K562 (cell line): ENCODE data around the gene FOXO3. TPM values are rescaled to one million over a fixed set of nuclear protein-coding genes. Genes with fewer than 3 reads are reported as not detected.

Experiments
- ATAC-seq: fragments of 200-7000 bp; cut with Tn5 transposase; 3 replicates; pipeline ENCODE4 v1.9.1; 2020; ENCODE audit warnings: moderate library complexity
- BruUV-seq: library from RNA; stranded (reverse); fragments of 400-500 nt; replicated peaks from 2 replicates; lab custom pipeline; 2021; lab: Mats Ljungman, UMichigan
- CTCF ChIA-PET: fragments of 300-600 bp; formaldehyde crosslinking; extraction: SDS; loops from one replicate; lab custom pipeline; 2021; ENCODE audit warnings: low intra/inter-chr PET ratio; lab: Yijun Ruan, JAX
- POLR2A ChIA-PET: fragments of 300-600, 350-650 bp; sonication (Branson Sonifier 250); formaldehyde crosslinking; extraction: SDS; loops from one replicate; lab custom pipeline; 2021; ENCODE audit warnings: antibody characterized with exemption, inconsistent platforms; lab: Yijun Ruan, JAX
- DNase-seq, 4 experiments: peaks; one replicate each; pipeline versions ENCODE4 v3.0.0 to v3.0.0-alpha.2; 2011 to 2018; ENCODE audit warnings: low spot score in 3 of 4, mixed read lengths in 3 of 4; ENCODE audit errors: extremely low read depth in 1 of 4
- FAIRE-seq: peaks from 2 replicates; lab custom pipeline; 2011; peaks lifted over from hg19 to GRCh38; lab: Jason Lieb, UNC
- H2AFZ ChIP-seq: 2 replicates; pipeline ENCODE4 v1.6.0; 2011; ENCODE audit warnings: low read depth, low read length, control low read depth, inconsistent platforms
- H3K27ac ChIP-seq: fragments of 200-600 bp; 3 replicates; pipeline ENCODE4 v1.8.0; 2011; ENCODE audit warnings: low read depth, mild to moderate bottlenecking, control low read depth, inconsistent platforms, low read length, moderate library complexity, mixed read lengths; ENCODE audit errors: extremely low read depth
- H3K27me3 ChIP-seq, 2 experiments: fragments of 300-600 bp in 1 of 2; 2 replicates in 1 of 2; 3 replicates in 1 of 2; pipeline versions ENCODE4 v1.6.0 to v1.8.0; 2011; ENCODE audit warnings: inconsistent platforms in 2 of 2, low read length in 2 of 2, mild to moderate bottlenecking in 1 of 2, mixed read lengths in 1 of 2, moderate library complexity in 1 of 2; ENCODE audit not compliant: control insufficient read depth in 2 of 2, insufficient read depth in 2 of 2
- H3K36me3 ChIP-seq: fragments of 300-600 bp; 3 replicates; pipeline ENCODE4 v1.8.0; 2011; ENCODE audit warnings: mild to moderate bottlenecking, low read length, inconsistent platforms; ENCODE audit not compliant: control insufficient read depth, insufficient read depth
- H3K4me1 ChIP-seq, 2 experiments: fragments of 200-600 bp in 1 of 2; replicated peaks in 1 of 2; 2 replicates in 1 of 2; 3 replicates in 1 of 2; pipeline versions ENCODE4 v1.5.1 to v1.8.0; 2011; ENCODE audit warnings: inconsistent platforms in 2 of 2, low read length in 2 of 2, mild to moderate bottlenecking in 1 of 2, mixed read lengths in 1 of 2, moderate library complexity in 1 of 2; ENCODE audit not compliant: control insufficient read depth in 2 of 2, insufficient read depth in 2 of 2
- H3K4me2 ChIP-seq: 2 replicates; pipeline ENCODE4 v1.6.1; 2011; ENCODE audit warnings: low read length, control low read depth, inconsistent platforms, mixed read lengths; ENCODE audit not compliant: insufficient read depth
- H3K4me3 ChIP-seq: fragments of 200-600 bp; sonication (generic), shearing (Covaris generic); 2 replicates; pipeline ENCODE4 v1.5.1; 2016; ENCODE audit warnings: control low read depth, inconsistent platforms
- H3K79me2 ChIP-seq: fragments of 200-600 bp; 3 replicates; pipeline ENCODE4 v1.8.0; 2011; ENCODE audit warnings: low read length, inconsistent platforms; ENCODE audit not compliant: control insufficient read depth, insufficient read depth
- H3K9ac ChIP-seq, 2 experiments: 2 replicates each; pipeline versions ENCODE4 v1.6.0 to v1.6.1; 2011; ENCODE audit warnings: low read depth in 2 of 2, low read length in 2 of 2, control low read depth in 1 of 2, inconsistent platforms in 1 of 2, mild to moderate bottlenecking in 1 of 2, mixed read lengths in 1 of 2; ENCODE audit not compliant: insufficient read depth in 1 of 2
- H3K9me1 ChIP-seq: one replicate; pipeline ENCODE4 v1.6.0; 2011; ENCODE audit warnings: inconsistent platforms, mild to moderate bottlenecking, low read length, moderate library complexity; ENCODE audit not compliant: control insufficient read depth, insufficient read depth
- H3K9me3 ChIP-seq: replicated peaks from 2 replicates; pipeline ENCODE4 v1.5.1; 2011; ENCODE audit warnings: low read depth, low read length, inconsistent platforms; ENCODE audit not compliant: control insufficient read depth, insufficient read depth
- H4K20me1 ChIP-seq: replicated peaks from 2 replicates; pipeline ENCODE4 v1.6.1; 2011; ENCODE audit warnings: low read length, inconsistent platforms, mixed read lengths; ENCODE audit not compliant: control insufficient read depth, insufficient read depth
- BHLHE40 ChIP-seq: IDR thresholded peaks from 2 replicates; pipeline ENCODE4 v1.6.1; 2011; ENCODE audit warnings: low read length, improper control_type of control experiment
- BRF2 ChIP-seq: IDR thresholded peaks from 3 replicates; pipeline ENCODE4 v1.6.1; 2011; ENCODE audit warnings: borderline replicate concordance, mild to moderate bottlenecking; ENCODE audit not compliant: insufficient read length, insufficient read depth
- DNMT1 ChIP-seq: fragments of 450-650 bp; IDR thresholded peaks from 2 replicates; pipeline ENCODE4 v1.6.1; 2016; ENCODE audit warnings: antibody characterized with exemption, mild to moderate bottlenecking
- E2F1 ChIP-seq: sonication (generic); formaldehyde crosslinking; IDR thresholded peaks from 2 replicates; pipeline ENCODE4 v1.8.1; 2023; ENCODE audit warnings: mild to moderate bottlenecking, missing genetic modification reagents, moderate library complexity
- EP400 ChIP-seq: fragments of 450-650 bp; IDR thresholded peaks from 2 replicates; pipeline ENCODE4 v1.6.1; 2017; ENCODE audit warnings: antibody characterized with exemption, mild to moderate bottlenecking, moderate library complexity
- FOXJ2 ChIP-seq: fragments of 200-800 bp; sonication (Bioruptor generic); IDR thresholded peaks from 2 replicates; pipeline ENCODE4 v1.6.1; 2016; ENCODE audit warnings: missing genetic modification characterization, missing compliant biosample characterization
- GTF2F1 ChIP-seq: IDR thresholded peaks from 2 replicates; pipeline ENCODE4 v1.6.1; 2011; ENCODE audit warnings: low read depth, low read length, improper control_type of control experiment
- JUND ChIP-seq, 2 experiments: IDR thresholded peaks; 2 replicates in 1 of 2; 3 replicates in 1 of 2; pipeline ENCODE4 v1.6.1; 2011; ENCODE audit warnings: borderline replicate concordance in 2 of 2, low read depth in 2 of 2, low read length in 2 of 2, improper control_type of control experiment in 1 of 2, missing biosample characterization in 1 of 2, missing genetic modification characterization in 1 of 2, missing genetic modification reagents in 1 of 2
- MYNN ChIP-seq, 2 experiments: sonication (generic); formaldehyde crosslinking in 1 of 2; IDR thresholded peaks; 2 replicates each; pipeline versions ENCODE4 v1.5.0 to v1.6.1; 2016 to 2020; ENCODE audit warnings: antibody characterized with exemption in 1 of 2, missing genetic modification reagents in 1 of 2
- PML ChIP-seq: IDR thresholded peaks from 2 replicates; pipeline ENCODE4 v1.6.1; 2012; ENCODE audit warnings: low read length, inconsistent platforms
- RAD21 ChIP-seq, 2 experiments: fragments of 250-450 bp in 1 of 2; fragments of 450-650 bp in 1 of 2; sonication (Bioruptor Pico) in 1 of 2; formaldehyde crosslinking in 1 of 2; IDR thresholded peaks in 1 of 2; conservative IDR thresholded peaks in 1 of 2; 2 replicates each; pipeline versions ENCODE4 v1.4.0 to v1.8.0; 2020 to 2022; ENCODE audit warnings: mild to moderate bottlenecking in 2 of 2, moderate library complexity in 1 of 2
- RBM25 ChIP-seq: fragments of 200-400 bp; formaldehyde crosslinking; IDR thresholded peaks from 2 replicates; pipeline ENCODE4 v1.6.1; 2018; ENCODE audit warnings: low read length, low read depth, moderate library complexity; ENCODE audit not compliant: severe bottlenecking
- SIRT6 ChIP-seq: IDR thresholded peaks from one replicate; pipeline ENCODE4 v1.6.1; 2012; ENCODE audit warnings: low read depth, mild to moderate bottlenecking, control low read depth, inconsistent platforms, low read length, moderate library complexity
- TRIM24 ChIP-seq, 2 experiments: fragments of 450-650 bp; IDR thresholded peaks; 2 replicates each; pipeline ENCODE4 v1.6.1; 2016
- ZKSCAN3 ChIP-seq: fragments of 250-450 bp; sonication (Bioruptor Pico); IDR thresholded peaks from 2 replicates; pipeline ENCODE4 v1.4.0; 2020
- ZNF316 ChIP-seq: fragments of 450-650 bp; IDR thresholded peaks from 2 replicates; pipeline ENCODE4 v1.6.1; 2016
- ZNF76 ChIP-seq: fragments of 250-450 bp; sonication (Bioruptor Pico); IDR thresholded peaks from 2 replicates; pipeline ENCODE4 v1.4.0; 2020; ENCODE audit warnings: mild to moderate bottlenecking, moderate library complexity, borderline replicate concordance
- WGBS: fragments of 100-300 bp; shearing (Covaris generic); methylation state at CpG from one replicate; pipeline ENCODE4 v1.1.6; 2016; ENCODE audit warnings: low coverage, mixed read lengths; ENCODE audit not compliant: insufficient coverage; ENCODE audit errors: missing lambda C conversion rate; 5-methylcytosine and 5-hydroxymethylcytosine counted together
- in situ Hi-C: fragments of 300-500 bp; cut with MboI; formaldehyde crosslinking; loops from 4 replicates; pipeline ENCODE4 v1.15.0; 2018; ENCODE audit warnings: inconsistent platforms, mixed read lengths
- intact Hi-C: fragments of 100-400 bp; cut with micrococcal nuclease; formaldehyde crosslinking; loops from 2 replicates; pipeline ENCODE4 v1.14.2; 2022
- polyA plus RNA-seq, 8 experiments: library from polyadenylated mRNA; depleted of rRNA in 4 of 8; stranded (reverse) in 5 of 8; unstranded in 3 of 8; fragments of >200 nt; fragmentation: Nextera tagmentation in 2 of 8; fragmentation: Illumina TruSeq in 1 of 8; extraction: Ambion mirVana in 2 of 8; extraction: Trizol in 1 of 8; gene quantifications; 2 replicates each; pipeline versions ENCODE4 v1.2.1 to v1.2.3, GENCODE V29; 2011 to 2014; ENCODE audit warnings: inconsistent platforms in 1 of 8, missing spikeins in 1 of 8
- total RNA-seq, 7 experiments: library from RNA; depleted of rRNA in 6 of 7; stranded (reverse); fragments of >200 nt in 6 of 7; fragmentation: Illumina TruSeq in 2 of 7; extraction: Trizol in 2 of 7; gene quantifications; 2 replicates each; pipeline versions ENCODE4 v1.2.1 to v1.2.3, GENCODE V29; 2011 to 2021; ENCODE audit warnings: low replicate concordance in 1 of 7
- TF ChIP-seq, protein P1 (sequence below): fragments of 250-450 bp; sonication (Bioruptor Pico); IDR thresholded peaks from 2 replicates; pipeline ENCODE4 v1.8.0; 2021; ENCODE audit warnings: mild to moderate bottlenecking, moderate library complexity

Gene FOXO3
- total and polyA plus RNA-seq, 9 of the 15 experiments (the other 6 are each of a cell fraction or from before 2014, with no cell fraction given): 3.0 to 14.6 (median 6.0) TPM

GRCh38 chr6:108559097-108559883 is 1.4 kb upstream of the FOXO3 start:
- no peak for FAIRE-seq
- CTCF ChIA-PET: no interaction called here
- Histone ChIP-seq H3K4me3 (peak overlapping the region; percentile 82), H2AFZ (peak overlapping the region; percentile 92), H3K9me1 (no peaks in the 10 kb centered on the region), H3K4me1 (peaks cover 25 to 44% of the 10 kb centered on the region in 2 experiments), H3K36me3 (no peaks in the 10 kb centered on the region), H3K9me3 (no peaks in the 10 kb centered on the region), H3K27me3 (no peaks in the 10 kb centered on the region), H3K79me2 (peaks cover 28% of the 10 kb centered on the region), H3K9ac (peak overlapping the region; percentile 88 to 93), H3K4me2 (peak overlapping the region; percentile 89), H4K20me1 (peaks cover 2% of the 10 kb centered on the region; the same call in 1 of the 2 replicates), H3K27ac (peak overlapping the region; percentile 99)
- WGBS: 0% methylated on average over 34 of the region's 84 CpGs
- intact Hi-C loops (loop anchor here (5.0 kb wide), 2 partner anchors 278 to 513 kb away; no protein-coding TSS in a partner anchor), in situ Hi-C loops (no loop called here)
- DNase-seq: peak; percentile 76 to 91 (median 81)
- POLR2A ChIA-PET: interaction anchor here (0.7 to 3.4 kb wide), 12 partner anchors 8 to 526 kb away, joined by 3 to 12 read pairs (median 3); partner anchors contain the start of gene ARMC2
- BruUV-seq: no TSS peak
- peak; percentile 65 for ATAC-seq
- TF ChIP-seq SIRT6: no peak
- TF ChIP-seq GTF2F1: no peak
- TF ChIP-seq FOXJ2: peak; percentile 56; the same call in 1 of the 2 replicates
- peak; percentile 70; the same call in 1 of the 2 replicates for TF ChIP-seq MYNN (IDR thresholded peaks at IDR 0.05)
- no peak for TF ChIP-seq MYNN (CRISPR knock-in tag; IDR thresholded peaks at IDR 0.05)
- no peak for TF ChIP-seq E2F1 (CRISPR knock-in tag)
- TF ChIP-seq DNMT1: no peak
- TF ChIP-seq, protein P1, sequence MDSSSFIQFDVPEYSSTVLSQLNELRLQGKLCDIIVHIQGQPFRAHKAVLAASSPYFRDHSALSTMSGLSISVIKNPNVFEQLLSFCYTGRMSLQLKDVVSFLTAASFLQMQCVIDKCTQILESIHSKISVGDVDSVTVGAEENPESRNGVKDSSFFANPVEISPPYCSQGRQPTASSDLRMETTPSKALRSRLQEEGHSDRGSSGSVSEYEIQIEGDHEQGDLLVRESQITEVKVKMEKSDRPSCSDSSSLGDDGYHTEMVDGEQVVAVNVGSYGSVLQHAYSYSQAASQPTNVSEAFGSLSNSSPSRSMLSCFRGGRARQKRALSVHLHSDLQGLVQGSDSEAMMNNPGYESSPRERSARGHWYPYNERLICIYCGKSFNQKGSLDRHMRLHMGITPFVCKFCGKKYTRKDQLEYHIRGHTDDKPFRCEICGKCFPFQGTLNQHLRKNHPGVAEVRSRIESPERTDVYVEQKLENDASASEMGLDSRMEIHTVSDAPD (CRISPR knock-in tag): no peak
- peak; percentile 68; the same call in 1 of the 2 replicates for TF ChIP-seq JUND (IDR thresholded peaks at IDR 0.05; ENCODE audit: borderline replicate concordance, low read depth, low read length)
- peak; percentile 23; the same call in 1 of the 3 replicates for TF ChIP-seq JUND (tag; IDR thresholded peaks at IDR 0.05; ENCODE audit: borderline replicate concordance, low read depth, low read length)
- TF ChIP-seq EP400: no peak
- TF ChIP-seq ZNF76 (CRISPR knock-in tag): no peak
- TF ChIP-seq ZKSCAN3 (CRISPR knock-in tag): no peak
- TF ChIP-seq RBM25: no peak
- peak; percentile 96 for TF ChIP-seq PML
- no peak for TF ChIP-seq BRF2
- TF ChIP-seq ZNF316: no peak
- peak; percentile 41; the same call in 1 of the 2 replicates for TF ChIP-seq BHLHE40
- peak; percentile 57 to 82; a peak in 3 of 4 replicates for TF ChIP-seq TRIM24 (IDR thresholded peaks at IDR 0.05)
- no peak for TF ChIP-seq RAD21 (CRISPR knock-in tag; conservative IDR thresholded peaks at IDR 0.05 in 1 of 2, IDR thresholded peaks at IDR 0.05 in 1 of 2)
